GM18907 (cell line): ENCODE results near the gene ZNF470.

Experiments used
- ATAC-seq: cut with Tn5 transposase; IDR thresholded peaks from one replicate; pipeline ENCODE4 v1.9.1; 2021; ENCODE audit warnings: mild to moderate bottlenecking, moderate library complexity; ENCODE audit not compliant: unreplicated experiment

Gene ZNF470

GRCh38 chr19:56608274-56608964 is 41.2 kb downstream of the ZNF470 start:
- ATAC-seq: no peak

GRCh38 chr19:56611288-56611687 is 44.0 kb downstream of the ZNF470 start:
- no peak for ATAC-seq

- ATAC-seq: no peak
Observed at GRCh38 chr19:56612737-56613136, 45.5 kb downstream of the ZNF470 start.

- no peak for ATAC-seq
Observed at GRCh38 chr19:56613639-56614038, 46.4 kb downstream of the ZNF470 start.

GRCh38 chr19:56617531-56617930 is 50.3 kb downstream of the ZNF470 start:
- no peak for ATAC-seq

- no peak for ATAC-seq
Observed at GRCh38 chr19:56619121-56619520, 51.9 kb downstream of the ZNF470 start.

- no peak for ATAC-seq
Observed at GRCh38 chr19:56622374-56622773, 55.1 kb downstream of the ZNF470 start.

- ATAC-seq: no peak
Observed at GRCh38 chr19:56623006-56623405, 55.7 kb downstream of the ZNF470 start.

- ATAC-seq: no peak
Observed at GRCh38 chr19:56625708-56626107, 58.4 kb downstream of the ZNF470 start.

- no peak for ATAC-seq
Observed at GRCh38 chr19:56633021-56633420, 65.8 kb downstream of the ZNF470 start.

GRCh38 chr19:56637976-56638555 is 70.8 kb downstream of the ZNF470 start:
- no peak for ATAC-seq
